Endothelial cell of umbilical vein (primary cell): ENCODE measurements around the gene IDNK.

Source experiments
- EZH2 ChIP-seq: IDR thresholded peaks from 2 replicates; pipeline ENCODE4 v1.6.1; 2012; ENCODE audit warnings: borderline replicate concordance, low read depth, mild to moderate bottlenecking, moderate library complexity, low read length, inconsistent platforms; ENCODE audit not compliant: severe bottlenecking
- FOS ChIP-seq: IDR thresholded peaks from 2 replicates; pipeline ENCODE4 v1.6.1; 2011; ENCODE audit warnings: mild to moderate bottlenecking, low read length, moderate library complexity, borderline replicate concordance; ENCODE audit not compliant: insufficient read depth
- GATA2 ChIP-seq: IDR thresholded peaks from 2 replicates; pipeline ENCODE4 v1.7.0; 2011; ENCODE audit warnings: low read depth, mild to moderate bottlenecking, moderate library complexity, mixed read lengths, low read length; ENCODE audit not compliant: insufficient read length, insufficient read depth
- JUN ChIP-seq: IDR thresholded peaks from 2 replicates; pipeline ENCODE4 v1.6.1; 2011; ENCODE audit warnings: borderline replicate concordance, low read depth; ENCODE audit not compliant: insufficient read length, insufficient read depth
- MAX ChIP-seq: IDR thresholded peaks from 2 replicates; pipeline ENCODE4 v1.6.1; 2011; ENCODE audit not compliant: insufficient read depth, insufficient read length
- MYC ChIP-seq: IDR thresholded peaks from one replicate; pipeline ENCODE4 v1.6.1; 2011; ENCODE audit warnings: mild to moderate bottlenecking, low read depth, low read length
- POLR2A ChIP-seq: IDR thresholded peaks from 2 replicates; pipeline ENCODE4 v1.6.1; 2012; ENCODE audit warnings: low read depth, mild to moderate bottlenecking, control low read depth, low read length
- POLR2AphosphoS5 ChIP-seq: IDR thresholded peaks from 2 replicates; pipeline ENCODE4 v1.6.1; 2012; ENCODE audit warnings: low read depth, mild to moderate bottlenecking, control low read depth, low read length, moderate library complexity; ENCODE audit not compliant: insufficient read depth
- TF ChIP-seq, protein P1 (sequence below), 2 donors: IDR thresholded peaks; 1 replicate in 1 of 2; 2 replicates in 1 of 2; pipeline ENCODE4 v1.5.1; 2011; ENCODE audit warnings: low read length in 2 of 2, mild to moderate bottlenecking in 2 of 2, moderate library complexity in 2 of 2, control low read depth in 1 of 2, inconsistent platforms in 1 of 2, low read depth in 1 of 2; ENCODE audit not compliant: insufficient read depth in 1 of 2; ENCODE audit errors: extremely low read depth in 1 of 2

DNA sequence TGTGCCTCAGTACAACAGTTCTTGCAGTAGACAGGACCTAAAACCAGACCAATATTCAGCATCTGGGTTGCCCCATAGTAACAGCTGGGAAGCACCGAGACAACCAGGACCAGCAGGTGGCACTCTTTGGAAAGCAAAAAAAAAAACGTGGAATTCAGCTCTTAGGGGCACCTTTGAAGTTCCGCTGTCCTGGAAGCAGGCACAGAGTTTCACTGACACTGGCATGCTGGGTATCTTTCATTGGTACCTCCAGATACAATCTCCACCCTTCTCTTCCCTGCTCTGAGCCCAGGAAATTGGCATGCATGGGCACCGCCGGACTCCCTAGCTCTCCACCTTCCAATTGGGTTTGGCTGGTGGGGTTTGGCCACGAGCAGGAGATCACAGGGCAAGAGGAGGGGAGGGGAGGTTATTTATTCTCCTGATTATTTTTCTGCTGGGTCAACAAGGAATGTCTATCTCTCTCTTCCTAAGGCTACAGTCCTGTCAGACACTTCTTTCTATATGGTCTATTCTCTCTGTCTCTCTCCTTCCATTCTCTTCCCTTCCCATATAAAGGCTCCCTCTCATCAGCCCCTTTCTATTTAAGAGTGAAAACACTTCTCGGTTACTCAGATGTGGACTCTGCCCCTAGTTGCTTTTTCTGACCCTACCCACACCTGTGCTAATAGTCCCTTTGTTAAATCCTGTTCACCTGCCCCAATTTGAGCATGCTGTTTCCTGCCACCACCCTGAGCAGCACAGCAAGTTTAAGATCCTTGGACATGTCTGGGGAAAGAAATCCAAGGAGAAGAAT lies 1.9 kb upstream of the IDNK start:
- TF ChIP-seq JUN (no peak), POLR2A (no peak), MAX (no peak), POLR2AphosphoS5 (no peak), EZH2 (no peak), FOS (no peak), MYC (no peak), GATA2 (no peak)
- TF ChIP-seq, protein P1, sequence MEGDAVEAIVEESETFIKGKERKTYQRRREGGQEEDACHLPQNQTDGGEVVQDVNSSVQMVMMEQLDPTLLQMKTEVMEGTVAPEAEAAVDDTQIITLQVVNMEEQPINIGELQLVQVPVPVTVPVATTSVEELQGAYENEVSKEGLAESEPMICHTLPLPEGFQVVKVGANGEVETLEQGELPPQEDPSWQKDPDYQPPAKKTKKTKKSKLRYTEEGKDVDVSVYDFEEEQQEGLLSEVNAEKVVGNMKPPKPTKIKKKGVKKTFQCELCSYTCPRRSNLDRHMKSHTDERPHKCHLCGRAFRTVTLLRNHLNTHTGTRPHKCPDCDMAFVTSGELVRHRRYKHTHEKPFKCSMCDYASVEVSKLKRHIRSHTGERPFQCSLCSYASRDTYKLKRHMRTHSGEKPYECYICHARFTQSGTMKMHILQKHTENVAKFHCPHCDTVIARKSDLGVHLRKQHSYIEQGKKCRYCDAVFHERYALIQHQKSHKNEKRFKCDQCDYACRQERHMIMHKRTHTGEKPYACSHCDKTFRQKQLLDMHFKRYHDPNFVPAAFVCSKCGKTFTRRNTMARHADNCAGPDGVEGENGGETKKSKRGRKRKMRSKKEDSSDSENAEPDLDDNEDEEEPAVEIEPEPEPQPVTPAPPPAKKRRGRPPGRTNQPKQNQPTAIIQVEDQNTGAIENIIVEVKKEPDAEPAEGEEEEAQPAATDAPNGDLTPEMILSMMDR (IDR thresholded peaks at IDR 0.05; ENCODE audit: extremely low read depth in 1 of 2, insufficient read depth in 1 of 2, low read depth in 1 of 2, low read length in 2 of 2) = peak; percentile 69 to 82
